Testis (tissue), 2 donors: ENCODE results near the gene PPP1R7.

Experiments used
- POLR2A ChIP-seq: fragments of 450-650 bp; IDR thresholded peaks from one replicate; pipeline ENCODE4 v1.6.1; 2017; ENCODE audit warnings: antibody characterized with exemption, mild to moderate bottlenecking, moderate library complexity
- TF ChIP-seq, protein P1 (sequence below), 3 experiments: fragments of 450-650 bp in 2 of 3; fragments of 200-600 bp in 1 of 3; sonication (generic) in 1 of 3; IDR thresholded peaks; one replicate each; pipeline ENCODE4 v1.5.1; 2016 to 2019; ENCODE audit warnings: antibody characterized with exemption in 3 of 3, mild to moderate bottlenecking in 2 of 3, moderate library complexity in 1 of 3

DNA sequence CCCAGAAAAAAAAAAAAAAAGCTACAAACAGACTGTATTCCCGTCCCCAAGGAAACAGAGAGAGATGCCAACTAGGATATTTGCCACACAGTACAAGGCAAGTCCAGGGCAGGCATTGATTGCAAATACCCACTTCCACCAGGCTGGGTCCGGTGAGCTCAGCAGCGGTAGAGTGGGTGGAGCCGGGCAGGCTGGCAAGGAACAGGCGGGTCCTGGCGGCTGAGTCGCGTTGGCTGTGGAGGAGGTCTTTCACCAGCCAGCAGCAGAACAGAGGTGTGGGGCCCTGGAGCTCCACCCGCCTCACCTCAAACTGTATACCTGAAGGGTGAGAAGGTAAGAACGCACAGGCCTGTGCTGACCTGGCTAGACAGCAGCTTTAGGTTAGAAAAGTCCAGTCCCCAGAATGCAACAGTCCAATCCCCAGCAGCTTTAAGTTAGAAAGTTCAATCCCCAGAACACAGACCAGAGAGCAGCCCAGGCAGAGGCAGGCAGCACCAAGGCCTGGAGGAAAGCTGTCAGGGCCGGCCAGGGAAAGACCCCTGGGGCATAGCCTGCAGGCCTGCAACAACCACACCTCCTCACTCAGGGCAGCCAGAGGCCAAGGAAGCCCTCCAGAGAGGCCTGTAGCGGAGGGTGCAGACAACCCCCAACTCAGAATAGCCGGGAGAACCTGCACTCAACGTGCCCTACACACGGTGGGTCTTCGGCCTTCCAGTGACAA is 26.3 kb upstream of the PPP1R7 start:
- TF ChIP-seq, protein P1, sequence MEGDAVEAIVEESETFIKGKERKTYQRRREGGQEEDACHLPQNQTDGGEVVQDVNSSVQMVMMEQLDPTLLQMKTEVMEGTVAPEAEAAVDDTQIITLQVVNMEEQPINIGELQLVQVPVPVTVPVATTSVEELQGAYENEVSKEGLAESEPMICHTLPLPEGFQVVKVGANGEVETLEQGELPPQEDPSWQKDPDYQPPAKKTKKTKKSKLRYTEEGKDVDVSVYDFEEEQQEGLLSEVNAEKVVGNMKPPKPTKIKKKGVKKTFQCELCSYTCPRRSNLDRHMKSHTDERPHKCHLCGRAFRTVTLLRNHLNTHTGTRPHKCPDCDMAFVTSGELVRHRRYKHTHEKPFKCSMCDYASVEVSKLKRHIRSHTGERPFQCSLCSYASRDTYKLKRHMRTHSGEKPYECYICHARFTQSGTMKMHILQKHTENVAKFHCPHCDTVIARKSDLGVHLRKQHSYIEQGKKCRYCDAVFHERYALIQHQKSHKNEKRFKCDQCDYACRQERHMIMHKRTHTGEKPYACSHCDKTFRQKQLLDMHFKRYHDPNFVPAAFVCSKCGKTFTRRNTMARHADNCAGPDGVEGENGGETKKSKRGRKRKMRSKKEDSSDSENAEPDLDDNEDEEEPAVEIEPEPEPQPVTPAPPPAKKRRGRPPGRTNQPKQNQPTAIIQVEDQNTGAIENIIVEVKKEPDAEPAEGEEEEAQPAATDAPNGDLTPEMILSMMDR (IDR thresholded peaks at IDR 0.05) = no peak
- TF ChIP-seq POLR2A = no peak
